T1000 (cell line): Measurements from ENCODE around the gene TRPM2.

Experiments used
- DNase-seq: peaks from one replicate; lab custom pipeline; 2025; ENCODE audit warnings: mixed read lengths; lab: John Stamatoyannopoulos, UW

TRPM2 gene

GRCh38 chr21:44445145-44445812, 91.9 kb downstream of the TRPM2 start:
- no peak for DNase-seq

DNA sequence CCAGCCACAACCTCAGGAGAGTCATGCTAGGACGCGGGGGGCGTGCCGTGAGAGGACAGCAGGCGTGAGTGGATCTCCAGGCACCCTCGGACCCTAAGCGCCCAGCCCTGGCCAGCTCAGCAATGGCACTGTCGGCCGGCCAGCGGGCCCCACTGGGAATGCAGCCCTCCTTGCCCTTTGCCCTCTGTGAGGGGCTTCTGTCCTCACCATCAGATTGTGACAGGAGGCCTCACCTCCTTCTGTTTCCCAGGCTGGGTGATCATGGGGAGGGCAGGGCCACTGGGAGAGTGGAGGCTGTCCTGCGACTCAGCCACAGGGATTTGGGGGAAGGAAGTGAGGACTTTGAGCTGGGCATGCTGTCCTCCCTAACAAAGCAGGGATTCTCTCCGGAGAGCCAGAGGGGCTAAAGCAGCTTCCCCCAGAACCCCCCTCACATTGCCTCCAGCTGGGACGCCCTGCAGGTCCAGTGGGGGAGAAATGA, 95.3 kb downstream of the TRPM2 start:
- DNase-seq: no peak

- DNase-seq: no peak
Observed at GRCh38 chr21:44449473-44450363, 96.3 kb downstream of the TRPM2 start.

DNA sequence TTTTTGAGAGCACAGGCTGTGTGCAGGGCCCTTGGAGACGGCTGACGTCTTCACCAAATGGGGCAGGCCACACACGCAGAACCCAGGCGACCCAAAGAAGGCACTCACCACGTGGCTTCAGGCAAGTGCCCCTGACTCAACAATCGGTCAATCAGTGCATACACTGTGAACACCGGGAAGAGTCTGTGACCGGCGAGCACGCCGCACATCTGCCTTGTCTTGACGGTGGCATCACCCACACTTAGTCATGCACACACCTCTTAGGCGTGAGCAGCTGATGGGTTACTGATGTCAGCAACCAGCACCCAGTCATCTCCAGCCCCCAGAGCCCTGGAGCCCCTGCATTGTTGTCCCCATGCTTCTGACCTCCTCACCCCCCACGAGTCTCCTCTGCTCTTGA, 97.0 kb downstream of the TRPM2 start:
- DNase-seq: no peak

GRCh38 chr21:44450999-44451398, 97.6 kb downstream of the TRPM2 start:
- DNase-seq: no peak

DNA sequence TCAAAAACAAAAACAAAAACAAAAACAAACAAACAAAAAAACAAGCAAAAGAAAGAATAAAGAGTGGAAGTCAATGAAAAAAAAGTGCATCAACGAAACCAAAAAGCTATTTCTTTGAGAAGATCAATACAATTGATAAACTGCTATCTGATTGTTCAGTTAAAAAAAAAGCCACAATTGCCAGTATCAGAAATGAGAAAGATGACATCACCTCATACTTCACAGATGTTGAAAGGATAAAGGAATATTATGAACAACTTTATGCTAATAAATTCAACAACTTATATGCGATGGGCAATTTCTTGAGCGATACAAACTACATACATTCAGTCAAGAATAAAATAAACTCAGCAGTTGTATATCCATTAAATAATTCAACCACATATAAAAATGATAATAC, 99.7 kb downstream of the TRPM2 start:
- no peak for DNase-seq

DNA sequence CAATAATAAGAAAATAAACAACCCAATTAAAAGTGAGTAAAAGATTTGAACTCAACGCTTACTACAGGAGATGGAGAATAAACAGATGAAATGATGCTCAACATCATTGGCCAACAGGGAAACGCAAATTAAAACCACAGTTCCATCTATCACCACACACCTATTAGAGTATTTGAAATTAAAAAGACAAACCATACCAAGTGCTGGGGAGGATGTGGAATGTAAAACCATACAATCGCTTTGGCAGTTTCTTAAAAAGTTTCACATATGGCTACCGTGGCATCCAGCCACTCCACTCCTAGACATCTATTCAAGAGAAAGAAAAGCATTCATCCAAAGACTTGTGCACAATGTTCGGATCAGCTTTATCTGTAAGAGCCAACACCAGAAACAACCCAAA, 100.6 kb downstream of the TRPM2 start:
- no peak for DNase-seq

DNA sequence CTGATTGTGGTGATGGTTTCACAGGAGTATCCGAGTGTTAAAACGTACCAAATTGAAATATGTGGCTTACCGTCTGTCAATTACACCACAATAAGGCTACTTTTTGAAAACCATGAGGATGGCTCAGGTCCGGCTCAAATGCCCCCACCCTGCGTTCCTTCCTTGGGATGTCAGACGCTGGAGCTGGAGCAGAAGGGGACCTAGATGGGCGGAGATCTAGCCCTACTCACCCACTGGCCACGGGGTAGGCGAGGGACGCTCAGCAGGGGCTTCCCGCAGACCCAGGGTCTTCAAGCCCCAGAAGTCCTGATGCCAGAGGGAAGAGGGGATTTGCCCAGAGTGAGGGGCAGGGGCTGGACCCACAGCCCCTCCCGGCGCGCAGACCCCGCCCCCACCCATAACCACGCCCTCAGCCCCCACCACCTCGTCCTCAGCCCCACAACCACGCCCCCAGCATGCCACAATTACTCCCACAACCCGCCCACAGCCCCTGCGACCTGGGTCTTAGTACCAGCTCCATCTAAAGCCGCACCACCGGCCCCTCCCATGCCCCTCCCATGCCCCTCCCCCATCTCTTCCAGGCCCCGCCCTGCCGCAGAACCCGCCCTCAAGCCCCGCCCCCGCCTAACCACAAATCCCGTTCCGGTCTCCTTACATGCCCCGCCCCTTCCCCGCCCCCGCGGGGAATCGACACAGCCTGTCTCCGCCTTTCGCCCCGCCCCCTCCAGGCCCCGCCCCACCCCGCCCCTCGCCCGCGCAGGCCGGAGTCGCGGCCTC, 101.5 kb downstream of the TRPM2 start, which contains the start of gene LRRC3:
LRRC3 (plus strand) TSS at position 764 of the 777 bp plus-strand sequence. CDS start 1,135 bp downstream, outside the sequence.
- DNase-seq: no peak

DNA sequence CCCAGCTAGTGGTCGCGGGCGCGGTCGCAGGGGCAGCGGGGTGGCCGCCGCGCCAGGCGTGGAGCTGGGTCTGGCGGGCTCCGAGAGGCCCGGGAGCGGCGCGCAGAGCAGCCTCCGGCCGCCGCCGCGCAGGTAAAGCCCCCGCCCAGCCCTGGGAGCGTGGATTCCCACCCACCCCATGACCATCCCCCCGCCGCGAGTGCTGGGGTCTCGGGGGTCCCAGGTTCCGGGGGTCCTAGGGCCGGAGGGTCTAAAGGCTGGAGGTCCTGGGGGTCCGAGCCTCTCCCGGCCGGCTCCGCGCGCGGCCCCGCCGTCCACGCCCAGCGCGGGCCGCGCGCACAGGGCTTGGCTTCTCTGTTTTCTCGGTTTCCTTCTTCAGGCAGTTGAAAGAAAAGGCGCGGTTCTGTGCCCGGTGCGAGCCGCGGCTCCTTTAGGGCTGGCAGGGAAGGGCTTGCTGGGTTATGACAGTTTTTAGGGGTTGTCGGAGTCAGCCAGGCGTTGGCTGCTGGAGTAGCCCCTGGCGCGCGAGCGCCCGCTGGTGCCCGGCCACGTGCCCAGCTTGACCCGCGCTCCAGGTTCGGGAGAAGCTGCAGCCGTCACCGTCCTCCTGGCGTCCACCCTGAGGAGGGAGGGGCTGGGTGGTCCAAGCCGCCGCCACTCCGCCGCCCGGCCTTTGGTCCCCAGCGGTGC, 102.2 kb downstream of the TRPM2 start:
- DNase-seq: no peak

- no peak for DNase-seq
Observed at GRCh38 chr21:44456214-44456914, 102.9 kb downstream of the TRPM2 start.

- DNase-seq: no peak
Observed at GRCh38 chr21:44456915-44457736, 103.7 kb downstream of the TRPM2 start.

DNA sequence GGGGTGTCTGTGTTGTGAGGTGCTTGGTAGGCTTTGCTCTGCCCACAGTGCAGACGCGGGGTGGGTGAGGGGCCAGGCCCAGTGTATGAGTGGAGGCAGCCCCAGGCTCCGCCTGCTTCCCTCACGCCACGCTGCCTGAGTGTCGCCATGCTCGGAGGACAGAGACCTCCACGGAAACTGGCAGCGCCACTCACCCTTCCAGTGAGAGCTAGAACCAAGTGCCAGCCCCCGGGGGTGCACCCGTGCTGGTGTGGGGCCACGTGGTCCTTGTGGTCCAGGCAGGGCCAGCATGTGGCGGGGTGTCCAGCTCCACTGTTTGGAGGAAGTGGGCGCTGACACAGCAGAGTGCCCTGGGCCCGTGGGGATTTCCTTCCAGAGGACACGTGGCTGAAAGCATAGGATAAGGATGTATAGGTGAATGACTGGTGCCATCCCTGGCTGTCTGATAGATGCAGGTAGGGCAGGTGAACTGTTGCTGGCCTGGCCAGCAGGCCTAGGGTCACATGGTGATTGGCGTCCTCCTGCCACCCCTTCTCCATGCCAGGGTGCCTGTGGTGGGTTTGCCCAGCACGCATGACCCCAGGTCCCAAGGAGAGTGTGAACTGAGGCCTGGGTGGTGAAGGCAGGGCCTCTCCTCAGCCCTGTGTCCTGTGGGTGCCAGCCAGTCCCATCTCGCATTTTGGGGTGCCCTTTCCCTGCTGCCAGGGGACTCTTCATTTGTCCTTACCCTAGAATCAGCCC, 105.7 kb downstream of the TRPM2 start:
- DNase-seq: no peak

- DNase-seq: no peak
Observed at GRCh38 chr21:44459712-44460440, 106.5 kb downstream of the TRPM2 start.

GRCh38 chr21:44460441-44460755, 107.0 kb downstream of the TRPM2 start:
- DNase-seq: no peak

DNA sequence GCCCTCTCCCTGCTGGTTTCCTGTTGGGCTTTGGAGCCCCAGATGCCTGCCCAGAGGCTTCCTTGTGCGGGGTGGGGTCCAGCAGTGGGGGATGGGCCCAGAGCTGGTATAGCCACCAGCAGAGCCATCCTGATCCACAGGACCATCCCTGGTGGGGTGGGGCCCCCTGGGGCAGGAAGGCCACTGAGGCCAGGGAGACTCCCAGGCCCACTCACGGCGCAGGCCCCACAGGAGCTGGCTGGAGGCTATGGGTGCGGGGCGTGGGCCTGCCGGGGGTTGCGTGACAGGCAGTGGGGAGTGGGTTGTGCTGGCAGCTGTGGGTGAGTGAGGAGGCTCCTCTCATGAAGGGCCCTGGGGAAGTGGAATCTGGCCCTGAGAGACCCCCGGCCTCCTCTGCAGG, 107.6 kb downstream of the TRPM2 start:
- DNase-seq: no peak

- no peak for DNase-seq
Observed at GRCh38 chr21:44461464-44462001, 108.1 kb downstream of the TRPM2 start.

- no peak for DNase-seq
Observed at GRCh38 chr21:44462086-44462833, 108.8 kb downstream of the TRPM2 start.

GRCh38 chr21:44462834-44463200, 109.4 kb downstream of the TRPM2 start:
- DNase-seq: no peak
